ENCODE measurements around the gene MRPL21. TPM values are rescaled to one million over a fixed set of nuclear protein-coding genes. Genes with fewer than 3 reads are reported as not detected.

MRPL21 gene
- total RNA-seq, 1 experiment from 2014 or later = 82.3 TPM

DNA sequence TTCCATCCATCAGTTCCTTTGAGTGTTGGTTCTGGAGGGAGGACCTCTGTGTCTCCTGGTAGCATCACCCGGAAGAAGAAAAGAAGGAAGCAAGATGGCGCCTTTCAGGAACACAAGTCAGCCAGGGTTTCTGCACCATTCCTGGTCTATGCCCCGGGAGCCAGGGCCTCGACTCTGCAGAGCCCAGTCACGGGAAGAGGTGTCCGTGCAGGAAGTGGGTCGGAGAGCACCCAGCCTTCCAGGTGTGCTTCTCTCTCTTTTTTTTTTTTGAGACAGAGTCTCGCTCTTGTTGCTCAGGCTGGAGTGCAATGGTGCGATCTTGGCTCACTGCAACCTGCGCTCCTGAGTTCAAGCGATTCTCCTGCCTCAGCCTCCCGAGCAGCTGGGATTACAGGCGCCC is 21.2 kb downstream of the MRPL21 start:
- no peak for ATAC-seq
- ChIA-PET CTCF (no interaction called here), POLR2A (interaction anchor here (0.6 kb wide), 1 partner anchor 64 kb away, joined by 3 read pairs; no protein-coding TSS in a partner anchor)
- no peak for DNase-seq (ENCODE audit: low spot score)
- peaks cover 4% of the 10 kb centered on the region; the same call in 1 of the 2 replicates for H3K9me3 Mint-ChIP-seq
- no peaks in the 10 kb centered on the region for H3K27me3 Mint-ChIP-seq (ENCODE audit: low read depth)
- no peaks in the 10 kb centered on the region for H3K4me1 Mint-ChIP-seq
- TF ChIP-seq TCF7 (CRISPR knock-in tag; IDR thresholded peaks at IDR 0.05; ENCODE audit: low read depth) (no peak), EMX1 (CRISPR knock-in tag; IDR thresholded peaks at IDR 0.05) (no peak), CREM (CRISPR knock-in tag; IDR thresholded peaks at IDR 0.05) (no peak), ESRRA (CRISPR knock-in tag; IDR thresholded peaks at IDR 0.05; ENCODE audit: borderline replicate concordance) (no peak), ZNF138 (CRISPR knock-in tag; conservative IDR thresholded peaks at IDR 0.05) (no peak), JAZF1 (CRISPR knock-in tag; IDR thresholded peaks at IDR 0.05) (no peak)
- TF ChIP-seq, protein P1, sequence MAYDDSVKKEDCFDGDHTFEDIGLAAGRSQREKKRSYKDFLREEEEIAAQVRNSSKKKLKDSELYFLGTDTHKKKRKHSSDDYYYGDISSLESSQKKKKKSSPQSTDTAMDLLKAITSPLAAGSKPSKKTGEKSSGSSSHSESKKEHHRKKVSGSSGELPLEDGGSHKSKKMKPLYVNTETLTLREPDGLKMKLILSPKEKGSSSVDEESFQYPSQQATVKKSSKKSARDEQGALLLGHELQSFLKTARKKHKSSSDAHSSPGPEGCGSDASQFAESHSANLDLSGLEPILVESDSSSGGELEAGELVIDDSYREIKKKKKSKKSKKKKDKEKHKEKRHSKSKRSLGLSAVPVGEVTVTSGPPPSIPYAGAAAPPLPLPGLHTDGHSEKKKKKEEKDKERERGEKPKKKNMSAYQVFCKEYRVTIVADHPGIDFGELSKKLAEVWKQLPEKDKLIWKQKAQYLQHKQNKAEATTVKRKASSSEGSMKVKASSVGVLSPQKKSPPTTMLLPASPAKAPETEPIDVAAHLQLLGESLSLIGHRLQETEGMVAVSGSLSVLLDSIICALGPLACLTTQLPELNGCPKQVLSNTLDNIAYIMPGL (CRISPR knock-in tag; IDR thresholded peaks at IDR 0.05) = no peak
- TF ChIP-seq, protein P2, sequence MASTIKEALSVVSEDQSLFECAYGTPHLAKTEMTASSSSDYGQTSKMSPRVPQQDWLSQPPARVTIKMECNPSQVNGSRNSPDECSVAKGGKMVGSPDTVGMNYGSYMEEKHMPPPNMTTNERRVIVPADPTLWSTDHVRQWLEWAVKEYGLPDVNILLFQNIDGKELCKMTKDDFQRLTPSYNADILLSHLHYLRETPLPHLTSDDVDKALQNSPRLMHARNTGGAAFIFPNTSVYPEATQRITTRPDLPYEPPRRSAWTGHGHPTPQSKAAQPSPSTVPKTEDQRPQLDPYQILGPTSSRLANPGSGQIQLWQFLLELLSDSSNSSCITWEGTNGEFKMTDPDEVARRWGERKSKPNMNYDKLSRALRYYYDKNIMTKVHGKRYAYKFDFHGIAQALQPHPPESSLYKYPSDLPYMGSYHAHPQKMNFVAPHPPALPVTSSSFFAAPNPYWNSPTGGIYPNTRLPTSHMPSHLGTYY (CRISPR knock-in tag; IDR thresholded peaks at IDR 0.05) = no peak
- TF ChIP-seq, protein P3, sequence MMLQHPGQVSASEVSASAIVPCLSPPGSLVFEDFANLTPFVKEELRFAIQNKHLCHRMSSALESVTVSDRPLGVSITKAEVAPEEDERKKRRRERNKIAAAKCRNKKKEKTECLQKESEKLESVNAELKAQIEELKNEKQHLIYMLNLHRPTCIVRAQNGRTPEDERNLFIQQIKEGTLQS (CRISPR knock-in tag; conservative IDR thresholded peaks at IDR 0.05) = no peak
- TF ChIP-seq, protein P4, sequence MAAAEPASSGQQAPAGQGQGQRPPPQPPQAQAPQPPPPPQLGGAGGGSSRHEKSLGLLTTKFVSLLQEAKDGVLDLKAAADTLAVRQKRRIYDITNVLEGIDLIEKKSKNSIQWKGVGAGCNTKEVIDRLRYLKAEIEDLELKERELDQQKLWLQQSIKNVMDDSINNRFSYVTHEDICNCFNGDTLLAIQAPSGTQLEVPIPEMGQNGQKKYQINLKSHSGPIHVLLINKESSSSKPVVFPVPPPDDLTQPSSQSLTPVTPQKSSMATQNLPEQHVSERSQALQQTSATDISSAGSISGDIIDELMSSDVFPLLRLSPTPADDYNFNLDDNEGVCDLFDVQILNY (CRISPR knock-in tag; IDR thresholded peaks at IDR 0.05) = no peak
- TF ChIP-seq, protein P5, sequence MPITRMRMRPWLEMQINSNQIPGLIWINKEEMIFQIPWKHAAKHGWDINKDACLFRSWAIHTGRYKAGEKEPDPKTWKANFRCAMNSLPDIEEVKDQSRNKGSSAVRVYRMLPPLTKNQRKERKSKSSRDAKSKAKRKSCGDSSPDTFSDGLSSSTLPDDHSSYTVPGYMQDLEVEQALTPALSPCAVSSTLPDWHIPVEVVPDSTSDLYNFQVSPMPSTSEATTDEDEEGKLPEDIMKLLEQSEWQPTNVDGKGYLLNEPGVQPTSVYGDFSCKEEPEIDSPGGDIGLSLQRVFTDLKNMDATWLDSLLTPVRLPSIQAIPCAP (CRISPR knock-in tag; IDR thresholded peaks at IDR 0.05) = no peak
- TF ChIP-seq, protein P6, sequence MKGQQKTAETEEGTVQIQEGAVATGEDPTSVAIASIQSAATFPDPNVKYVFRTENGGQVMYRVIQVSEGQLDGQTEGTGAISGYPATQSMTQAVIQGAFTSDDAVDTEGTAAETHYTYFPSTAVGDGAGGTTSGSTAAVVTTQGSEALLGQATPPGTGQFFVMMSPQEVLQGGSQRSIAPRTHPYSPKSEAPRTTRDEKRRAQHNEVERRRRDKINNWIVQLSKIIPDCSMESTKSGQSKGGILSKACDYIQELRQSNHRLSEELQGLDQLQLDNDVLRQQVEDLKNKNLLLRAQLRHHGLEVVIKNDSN (CRISPR knock-in tag; IDR thresholded peaks at IDR 0.05) = no peak
- TF ChIP-seq, protein P7, sequence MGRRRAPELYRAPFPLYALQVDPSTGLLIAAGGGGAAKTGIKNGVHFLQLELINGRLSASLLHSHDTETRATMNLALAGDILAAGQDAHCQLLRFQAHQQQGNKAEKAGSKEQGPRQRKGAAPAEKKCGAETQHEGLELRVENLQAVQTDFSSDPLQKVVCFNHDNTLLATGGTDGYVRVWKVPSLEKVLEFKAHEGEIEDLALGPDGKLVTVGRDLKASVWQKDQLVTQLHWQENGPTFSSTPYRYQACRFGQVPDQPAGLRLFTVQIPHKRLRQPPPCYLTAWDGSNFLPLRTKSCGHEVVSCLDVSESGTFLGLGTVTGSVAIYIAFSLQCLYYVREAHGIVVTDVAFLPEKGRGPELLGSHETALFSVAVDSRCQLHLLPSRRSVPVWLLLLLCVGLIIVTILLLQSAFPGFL (CRISPR knock-in tag; IDR thresholded peaks at IDR 0.05; ENCODE audit: borderline replicate concordance) = no peak
- H3K27ac Mint-ChIP-seq = no peak overlapping the region
- no peak overlapping the region for H3K4me3 Mint-ChIP-seq
- peaks cover 12% of the 10 kb centered on the region for H3K36me3 Mint-ChIP-seq

DNA sequence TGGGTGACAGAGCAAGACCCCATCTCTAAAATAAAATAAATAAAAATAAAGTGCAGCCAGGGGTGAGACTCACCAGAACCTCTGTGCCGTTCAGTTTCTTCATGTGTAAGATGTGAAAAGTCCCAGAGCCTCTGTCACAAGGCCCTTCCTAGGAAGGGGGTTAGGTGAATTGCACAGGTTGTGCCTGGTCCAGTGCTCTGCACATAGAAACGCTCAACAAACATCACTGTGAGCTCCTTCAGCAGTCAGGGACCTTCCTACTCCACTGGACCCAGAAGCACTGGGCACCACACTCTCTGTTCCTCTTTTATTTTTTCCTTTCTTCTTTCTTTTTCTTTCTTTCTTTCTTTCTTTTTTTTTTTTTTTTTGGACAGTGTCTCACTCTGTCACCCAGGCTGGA is 22.3 kb downstream of the MRPL21 start:
- Mint-ChIP-seq H3K27ac (no peak overlapping the region), H3K4me3 (no peak overlapping the region), H3K27me3 (ENCODE audit: low read depth) (no peaks in the 10 kb centered on the region), H3K36me3 (peaks cover 9% of the 10 kb centered on the region), H3K4me1 (no peaks in the 10 kb centered on the region), H3K9me3 (peaks cover 4% of the 10 kb centered on the region; the same call in 1 of the 2 replicates)
- POLR2A ChIA-PET = no interaction called here
- CTCF ChIA-PET = interaction anchor here (5.6 kb wide), 1 partner anchor 9 kb away, joined by 19 read pairs; no protein-coding TSS in a partner anchor
- ATAC-seq = no peak
- no peak for DNase-seq (ENCODE audit: low spot score)
- TF ChIP-seq TCF7 (CRISPR knock-in tag; IDR thresholded peaks at IDR 0.05; ENCODE audit: low read depth) (no peak), PRRX2 (CRISPR knock-in tag; IDR thresholded peaks at IDR 0.05) (no peak), ZNF232 (CRISPR knock-in tag; IDR thresholded peaks at IDR 0.05) (no peak), KAT7 (CRISPR knock-in tag; IDR thresholded peaks at IDR 0.05; ENCODE audit: borderline replicate concordance) (no peak), ZNF416 (CRISPR knock-in tag; IDR thresholded peaks at IDR 0.05) (no peak), ESRRA (CRISPR knock-in tag; IDR thresholded peaks at IDR 0.05; ENCODE audit: borderline replicate concordance) (no peak)
- TF ChIP-seq, protein P8, sequence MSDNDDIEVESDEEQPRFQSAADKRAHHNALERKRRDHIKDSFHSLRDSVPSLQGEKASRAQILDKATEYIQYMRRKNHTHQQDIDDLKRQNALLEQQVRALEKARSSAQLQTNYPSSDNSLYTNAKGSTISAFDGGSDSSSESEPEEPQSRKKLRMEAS (CRISPR knock-in tag; IDR thresholded peaks at IDR 0.05) = no peak
- TF ChIP-seq, protein P5 (CRISPR knock-in tag; IDR thresholded peaks at IDR 0.05) = no peak
- TF ChIP-seq, protein P9, sequence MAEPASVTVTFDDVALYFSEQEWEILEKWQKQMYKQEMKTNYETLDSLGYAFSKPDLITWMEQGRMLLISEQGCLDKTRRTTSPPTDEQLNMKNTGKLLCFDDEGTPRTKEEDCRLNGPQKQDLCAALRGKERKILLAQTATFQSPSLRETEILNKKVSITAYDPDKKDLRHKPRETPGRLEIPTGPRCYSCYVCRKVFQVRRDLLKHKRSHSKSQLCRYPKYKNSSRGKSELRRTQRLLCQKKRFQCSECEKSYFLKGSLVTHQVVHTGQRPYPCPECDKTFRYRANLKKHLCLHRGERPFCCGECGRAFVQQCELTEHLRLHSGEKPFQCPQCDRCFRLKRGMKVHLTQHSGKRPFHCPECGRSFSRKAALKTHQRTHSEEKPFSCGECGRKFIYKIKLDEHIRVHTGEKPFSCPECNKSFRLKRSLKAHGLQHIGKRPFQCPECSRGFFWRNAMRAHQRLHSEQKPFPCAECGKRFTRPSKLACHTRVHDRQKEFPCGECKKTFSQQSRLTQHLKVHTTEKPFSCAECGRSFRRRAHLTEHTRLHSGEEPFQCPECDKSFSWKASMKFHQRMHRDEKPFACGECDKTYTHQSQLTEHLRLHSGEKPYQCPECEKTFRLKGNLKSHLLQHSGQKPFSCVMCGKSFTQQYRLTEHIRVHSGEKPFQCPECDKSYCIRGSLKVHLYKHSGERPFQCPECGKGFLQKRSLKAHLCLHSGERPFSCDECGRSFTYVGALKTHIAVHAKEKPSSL (CRISPR knock-in tag; conservative IDR thresholded peaks at IDR 0.05) = no peak
- TF ChIP-seq, protein P10, sequence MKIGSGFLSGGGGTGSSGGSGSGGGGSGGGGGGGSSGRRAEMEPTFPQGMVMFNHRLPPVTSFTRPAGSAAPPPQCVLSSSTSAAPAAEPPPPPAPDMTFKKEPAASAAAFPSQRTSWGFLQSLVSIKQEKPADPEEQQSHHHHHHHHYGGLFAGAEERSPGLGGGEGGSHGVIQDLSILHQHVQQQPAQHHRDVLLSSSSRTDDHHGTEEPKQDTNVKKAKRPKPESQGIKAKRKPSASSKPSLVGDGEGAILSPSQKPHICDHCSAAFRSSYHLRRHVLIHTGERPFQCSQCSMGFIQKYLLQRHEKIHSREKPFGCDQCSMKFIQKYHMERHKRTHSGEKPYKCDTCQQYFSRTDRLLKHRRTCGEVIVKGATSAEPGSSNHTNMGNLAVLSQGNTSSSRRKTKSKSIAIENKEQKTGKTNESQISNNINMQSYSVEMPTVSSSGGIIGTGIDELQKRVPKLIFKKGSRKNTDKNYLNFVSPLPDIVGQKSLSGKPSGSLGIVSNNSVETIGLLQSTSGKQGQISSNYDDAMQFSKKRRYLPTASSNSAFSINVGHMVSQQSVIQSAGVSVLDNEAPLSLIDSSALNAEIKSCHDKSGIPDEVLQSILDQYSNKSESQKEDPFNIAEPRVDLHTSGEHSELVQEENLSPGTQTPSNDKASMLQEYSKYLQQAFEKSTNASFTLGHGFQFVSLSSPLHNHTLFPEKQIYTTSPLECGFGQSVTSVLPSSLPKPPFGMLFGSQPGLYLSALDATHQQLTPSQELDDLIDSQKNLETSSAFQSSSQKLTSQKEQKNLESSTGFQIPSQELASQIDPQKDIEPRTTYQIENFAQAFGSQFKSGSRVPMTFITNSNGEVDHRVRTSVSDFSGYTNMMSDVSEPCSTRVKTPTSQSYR (CRISPR knock-in tag; IDR thresholded peaks at IDR 0.05) = no peak
